Measurements from ENCODE around the gene SDHAF3.
"Not testable (repeated sequence)": the region's sequence is repeated elsewhere in the genome, so short reads cannot be mapped to it uniquely, and the experiment has no call there.

SDHAF3 gene

GRCh38 chr7:97117372-97118188 is at the start of gene SDHAF3:
Gene SDHAF3 (plus strand): TSS chr7:97117698. CDS start chr7:97117724, 26 bp downstream.
- peak; percentile 96 to 97 (median 97) for DNase-seq (ENCODE audit: low read depth in 3 of 3)

GRCh38 chr7:97072025-97072424 is 45.5 kb upstream of the SDHAF3 start:
- DNase-seq (ENCODE audit: low read depth in 3 of 3): not testable (repeated sequence)

GRCh38 chr7:97075928-97076327 is 41.6 kb upstream of the SDHAF3 start:
- DNase-seq (ENCODE audit: low read depth in 3 of 3): no peak

- DNase-seq (ENCODE audit: low read depth in 3 of 3): no peak
Observed at GRCh38 chr7:97078023-97078969, 39.2 kb upstream of the SDHAF3 start.

GRCh38 chr7:97079300-97079699 is 38.2 kb upstream of the SDHAF3 start:
- DNase-seq (ENCODE audit: low read depth in 3 of 3): no peak

GRCh38 chr7:97081521-97082300 is 35.8 kb upstream of the SDHAF3 start:
- DNase-seq (ENCODE audit: low read depth in 3 of 3): no peak

GRCh38 chr7:97088364-97088763 is 29.1 kb upstream of the SDHAF3 start:
- no peak for DNase-seq (ENCODE audit: low read depth in 3 of 3)

- no peak for DNase-seq (ENCODE audit: low read depth in 3 of 3)
Observed at GRCh38 chr7:97089771-97090170, 27.7 kb upstream of the SDHAF3 start.

- DNase-seq (ENCODE audit: low read depth in 3 of 3): no peak
Observed at GRCh38 chr7:97090761-97091353, 26.6 kb upstream of the SDHAF3 start.

- DNase-seq (ENCODE audit: low read depth in 3 of 3): no peak
Observed at GRCh38 chr7:97094284-97094930, 23.1 kb upstream of the SDHAF3 start.

GRCh38 chr7:97096037-97096436 is 21.5 kb upstream of the SDHAF3 start:
- no peak for DNase-seq (ENCODE audit: low read depth in 3 of 3)

- DNase-seq (ENCODE audit: low read depth in 3 of 3): no peak
Observed at GRCh38 chr7:97096661-97097060, 20.8 kb upstream of the SDHAF3 start.

- DNase-seq (ENCODE audit: low read depth in 3 of 3): peak; percentile 34 to 68 (median 38)
Observed at GRCh38 chr7:97104719-97105238, 12.7 kb upstream of the SDHAF3 start.

- no peak for DNase-seq (ENCODE audit: low read depth in 3 of 3)
Observed at GRCh38 chr7:97107192-97107800, 10.2 kb upstream of the SDHAF3 start.

GRCh38 chr7:97116308-97116707 is 1.2 kb upstream of the SDHAF3 start:
- no peak for DNase-seq (ENCODE audit: low read depth in 3 of 3)

GRCh38 chr7:97117035-97117371 is 495 bp upstream of the SDHAF3 start:
- no peak for DNase-seq (ENCODE audit: low read depth in 3 of 3)

GRCh38 chr7:97118306-97118917 is 914 bp downstream of the SDHAF3 start:
- DNase-seq (ENCODE audit: low read depth in 3 of 3): no peak

GRCh38 chr7:97119747-97120146 is 2.2 kb downstream of the SDHAF3 start:
- DNase-seq (ENCODE audit: low read depth in 3 of 3): no peak

GRCh38 chr7:97120713-97121457 is 3.4 kb downstream of the SDHAF3 start:
- DNase-seq (ENCODE audit: low read depth in 3 of 3): no peak

Measured in stimulated activated CD4-positive, alpha-beta T cell treated with anti-CD3 and anti-CD28 coated beads, TNF-alpha, amount 100 ng/mL, for 24 hours (primary cell).